HCT116 (cell line): ENCODE data around the gene RPRD1B. TPM values are rescaled to one million over a fixed set of nuclear protein-coding genes. Genes with fewer than 3 reads are reported as not detected.

ENCODE experiments used
- ATAC-seq: fragments of 200-7000 bp; cut with Tn5 transposase; 2 replicates; pipeline ENCODE4 v1.9.1; 2020; ENCODE audit warnings: mild to moderate bottlenecking, moderate library complexity
- BruUV-seq: library from RNA; stranded (reverse); fragments of 400-500 nt; replicated peaks from 2 replicates; lab custom pipeline; 2021; lab: Mats Ljungman, UMichigan
- CTCF ChIA-PET: fragments of 300-600 bp; sonication (Branson Sonifier 250); formaldehyde crosslinking; loops from one replicate; lab custom pipeline; 2021; ENCODE audit warnings: antibody characterized with exemption; lab: Charles Lee
- POLR2A ChIA-PET: fragments of 300-600, 350-600 bp; sonication (Branson Sonifier 250); formaldehyde crosslinking; loops from one replicate; lab custom pipeline; 2021; ENCODE audit warnings: antibody characterized with exemption; lab: Charles Lee
- RAD21 ChIA-PET, 2 experiments: fragments of 300-600 bp; sonication (Branson Sonifier 250); formaldehyde crosslinking; loops; one replicate each; lab custom pipeline; 2023; ENCODE audit warnings: low total read pairs in 2 of 2; ENCODE audit not compliant: uncharacterized antibody in 2 of 2, unreplicated experiment in 2 of 2, low non-redundant PET in 1 of 2; lab: Charles Lee
- DNase-seq: peaks from one replicate; pipeline ENCODE4 v3.0.0-alpha.2; 2010; ENCODE audit warnings: low read depth, low spot score
- H2AFZ ChIP-seq: fragments of 200-600 bp; shearing (Covaris generic), sonication (generic); 2 replicates; pipeline ENCODE4 v1.6.1; 2017; ENCODE audit warnings: low read depth, mixed run types, mixed read lengths, antibody characterized with exemption, low read length; ENCODE audit not compliant: poor library complexity, severe bottlenecking
- H3K27ac ChIP-seq: 2 replicates; pipeline ENCODE4 v1.5.1; 2012; ENCODE audit warnings: low read depth, low read length
- H3K27me3 ChIP-seq: fragments of 200-600 bp; sonication (generic); 2 replicates; pipeline ENCODE4 v1.6.1; 2016; ENCODE audit warnings: mixed run types, low read length, mixed read lengths; ENCODE audit not compliant: insufficient read depth
- H3K36me3 ChIP-seq, 2 experiments: fragments of 200-500 bp in 1 of 2; fragments of 200-600 bp in 1 of 2; sonication (Bioruptor generic) in 1 of 2; sonication (generic) in 1 of 2; 2 replicates each; pipeline versions ENCODE4 v1.5.1 to v1.6.1; 2014 to 2016; ENCODE audit warnings: low read length in 2 of 2, inconsistent platforms in 1 of 2, mixed read lengths in 1 of 2, mixed run types in 1 of 2; ENCODE audit not compliant: insufficient read depth in 2 of 2, control insufficient read depth in 1 of 2
- H3K4me1 ChIP-seq, 2 experiments: fragments of 200-600 bp in 1 of 2; sonication (generic) in 1 of 2; 2 replicates each; pipeline versions ENCODE4 v1.5.1 to v1.6.1; 2012 to 2017; ENCODE audit warnings: low read length in 2 of 2, inconsistent platforms in 1 of 2, mild to moderate bottlenecking in 1 of 2, mixed read lengths in 1 of 2, mixed run types in 1 of 2, moderate library complexity in 1 of 2; ENCODE audit not compliant: insufficient read depth in 2 of 2, control insufficient read depth in 1 of 2
- H3K4me2 ChIP-seq: fragments of 200-600 bp; sonication (generic); 2 replicates; pipeline ENCODE4 v1.6.1; 2017; ENCODE audit warnings: mixed run types, low read length, mixed read lengths
- H3K4me3 ChIP-seq, 2 experiments: fragments of 200-600 bp in 1 of 2; sonication (generic) in 1 of 2; replicated peaks in 1 of 2; 2 replicates each; pipeline ENCODE4 v1.5.1; 2011 to 2016; ENCODE audit warnings: low read length in 2 of 2, control low read depth in 1 of 2, low read depth in 1 of 2, mild to moderate bottlenecking in 1 of 2, mixed read lengths in 1 of 2, mixed run types in 1 of 2
- H3K79me2 ChIP-seq: fragments of 200-600 bp; sonication (generic); 2 replicates; pipeline ENCODE4 v1.6.1; 2017; ENCODE audit warnings: mild to moderate bottlenecking, mixed run types, low read length, moderate library complexity, mixed read lengths; ENCODE audit not compliant: insufficient read depth
- H3K9ac ChIP-seq: fragments of 200-600 bp; sonication (generic); 2 replicates; pipeline ENCODE4 v1.6.1; 2016; ENCODE audit warnings: low read length, mixed read lengths
- H3K9me2 ChIP-seq: fragments of 200-600 bp; sonication (generic), shearing (Covaris generic); 2 replicates; pipeline ENCODE4 v1.6.1; 2017; ENCODE audit warnings: mixed run types, mild to moderate bottlenecking, moderate library complexity; ENCODE audit not compliant: insufficient read depth
- H3K9me3 ChIP-seq, 2 experiments: fragments of 200-500 bp in 1 of 2; fragments of 200-600 bp in 1 of 2; sonication (Bioruptor generic) in 1 of 2; sonication (generic) in 1 of 2; 2 replicates each; pipeline ENCODE4 v1.6.1; 2014 to 2017; ENCODE audit warnings: low read length in 2 of 2, mixed read lengths in 2 of 2, inconsistent platforms in 1 of 2, low read depth in 1 of 2, mild to moderate bottlenecking in 1 of 2, mixed run types in 1 of 2, moderate library complexity in 1 of 2; ENCODE audit not compliant: control insufficient read depth in 1 of 2, insufficient read depth in 1 of 2
- H4K20me1 ChIP-seq: fragments of 200-600 bp; sonication (generic), shearing (Covaris generic); 2 replicates; pipeline ENCODE4 v1.6.1; 2017; ENCODE audit warnings: mixed run types, mild to moderate bottlenecking, moderate library complexity; ENCODE audit not compliant: insufficient read depth
- CEBPB ChIP-seq: IDR thresholded peaks from 2 replicates; pipeline ENCODE4 v1.6.1; 2012; ENCODE audit warnings: low read depth
- CTCF ChIP-seq, 3 experiments: fragments of 200-600 bp in 1 of 3; sonication (generic) in 1 of 3; IDR thresholded peaks in 2 of 3; conservative IDR thresholded peaks in 1 of 3; 2 replicates each; pipeline ENCODE4 v1.5.1; 2012 to 2017; ENCODE audit warnings: low read depth in 2 of 3, low read length in 2 of 3, antibody characterized with exemption in 1 of 3, borderline replicate concordance in 1 of 3, control low read depth in 1 of 3, mild to moderate bottlenecking in 1 of 3, mixed read lengths in 1 of 3, mixed run types in 1 of 3, moderate library complexity in 1 of 3; ENCODE audit not compliant: insufficient read depth in 1 of 3
- EGR1 ChIP-seq: IDR thresholded peaks from 2 replicates; pipeline ENCODE4 v1.6.1; 2012; ENCODE audit warnings: low read depth
- ELF1 ChIP-seq: IDR thresholded peaks from 2 replicates; pipeline ENCODE4 v1.6.1; 2012; ENCODE audit warnings: low read depth, borderline replicate concordance
- EZH2 ChIP-seq: fragments of 200-600 bp; sonication (generic); IDR thresholded peaks from 2 replicates; pipeline ENCODE4 v1.6.1; 2017; ENCODE audit warnings: antibody characterized with exemption, mixed run types
- FOSL1 ChIP-seq: IDR thresholded peaks from 2 replicates; pipeline ENCODE4 v1.6.1; 2012; ENCODE audit warnings: low read depth
- MAX ChIP-seq: IDR thresholded peaks from 2 replicates; pipeline ENCODE4 v1.6.1; 2012
- POLR2A ChIP-seq: IDR thresholded peaks from 2 replicates; pipeline ENCODE4 v1.7.0; 2011; ENCODE audit warnings: borderline replicate concordance; ENCODE audit not compliant: insufficient read depth, insufficient read length; ENCODE audit errors: extremely low read depth
- POLR2AphosphoS5 ChIP-seq: IDR thresholded peaks from 2 replicates; pipeline ENCODE4 v1.6.1; 2011; ENCODE audit warnings: mild to moderate bottlenecking, low read depth, low read length, moderate library complexity
- RAD21 ChIP-seq: IDR thresholded peaks from 2 replicates; pipeline ENCODE4 v1.6.1; 2012; ENCODE audit warnings: low read depth, mild to moderate bottlenecking
- REST ChIP-seq: IDR thresholded peaks from 2 replicates; pipeline ENCODE4 v1.6.1; 2012; ENCODE audit warnings: low read depth
- SIN3A ChIP-seq: IDR thresholded peaks from 2 replicates; pipeline ENCODE4 v1.6.1; 2012; ENCODE audit warnings: low read depth
- SP1 ChIP-seq: IDR thresholded peaks from 2 replicates; pipeline ENCODE4 v1.6.1; 2012; ENCODE audit warnings: low read depth
- SRF ChIP-seq: IDR thresholded peaks from 2 replicates; pipeline ENCODE4 v1.6.1; 2012; ENCODE audit warnings: low read depth
- TCF7L2 ChIP-seq: IDR thresholded peaks from 2 replicates; pipeline ENCODE4 v1.7.0; 2011; ENCODE audit warnings: borderline replicate concordance, inconsistent platforms; ENCODE audit not compliant: insufficient read depth, insufficient read length; ENCODE audit errors: extremely low read depth
- ZFX ChIP-seq: fragments of 450-650 bp; IDR thresholded peaks from 2 replicates; pipeline ENCODE4 v1.6.1; 2017
- intact Hi-C: fragments of 100-400 bp; cut with micrococcal nuclease; formaldehyde crosslinking; loops from 2 replicates; pipeline ENCODE4 v1.10.0; 2022
- total RNA-seq: library from RNA; stranded (reverse); gene quantifications from one replicate; pipeline ENCODE4 v1.2.1, GENCODE V29; 2021; ENCODE audit not compliant: unreplicated experiment
- TF ChIP-seq, protein P1 (sequence below): IDR thresholded peaks from 2 replicates; pipeline ENCODE4 v1.6.1; 2011; ENCODE audit warnings: mild to moderate bottlenecking, low read length, moderate library complexity; ENCODE audit not compliant: insufficient replicate concordance; ENCODE audit errors: extremely low read depth

Gene RPRD1B
- total RNA-seq, 1 experiment from 2014 or later = 30.7 TPM

DNA sequence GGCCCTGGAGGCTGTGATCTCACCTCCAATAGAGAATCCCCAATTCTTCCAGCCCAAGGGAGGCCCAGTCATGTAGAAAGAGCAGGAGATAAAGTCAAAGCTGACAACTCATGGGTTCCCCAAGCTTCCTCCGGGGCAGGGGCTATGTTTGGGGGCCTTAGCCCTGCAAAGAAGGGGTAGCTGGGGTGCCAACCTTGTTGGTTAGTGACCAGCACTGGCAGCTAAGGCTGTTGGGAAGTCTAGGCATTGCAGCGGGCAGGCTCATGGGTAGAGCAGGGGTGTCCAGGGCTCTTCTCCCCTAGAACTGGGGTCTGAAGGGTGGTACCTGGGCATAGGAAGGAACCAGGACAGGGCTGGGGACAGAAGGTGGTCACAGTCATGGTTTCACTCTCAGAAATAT is 95.1 kb downstream of the RPRD1B start:
- intact Hi-C loops = no loop called here
- ATAC-seq (no peak), DNase-seq (no peak)
- no peak overlapping the region for H3K27ac ChIP-seq
- no peaks in the 10 kb centered on the region for H3K9me2 ChIP-seq
- TF ChIP-seq SRF (no peak), CTCF (IDR thresholded peaks at IDR 0.05 in 2 of 3, conservative IDR thresholded peaks at IDR 0.05 in 1 of 3; ENCODE audit: borderline replicate concordance in 1 of 3, insufficient read depth in 1 of 3, low read depth in 2 of 3, low read length in 2 of 3) (no peak), FOSL1 (no peak), POLR2A (no peak), TCF7L2 (no peak), SP1 (no peak), EZH2 (no peak), POLR2AphosphoS5 (no peak), EGR1 (no peak), RAD21 (no peak), SIN3A (no peak), MAX (no peak), CEBPB (no peak), ELF1 (no peak), REST (no peak), ZFX (no peak)
- TF ChIP-seq, protein P1, sequence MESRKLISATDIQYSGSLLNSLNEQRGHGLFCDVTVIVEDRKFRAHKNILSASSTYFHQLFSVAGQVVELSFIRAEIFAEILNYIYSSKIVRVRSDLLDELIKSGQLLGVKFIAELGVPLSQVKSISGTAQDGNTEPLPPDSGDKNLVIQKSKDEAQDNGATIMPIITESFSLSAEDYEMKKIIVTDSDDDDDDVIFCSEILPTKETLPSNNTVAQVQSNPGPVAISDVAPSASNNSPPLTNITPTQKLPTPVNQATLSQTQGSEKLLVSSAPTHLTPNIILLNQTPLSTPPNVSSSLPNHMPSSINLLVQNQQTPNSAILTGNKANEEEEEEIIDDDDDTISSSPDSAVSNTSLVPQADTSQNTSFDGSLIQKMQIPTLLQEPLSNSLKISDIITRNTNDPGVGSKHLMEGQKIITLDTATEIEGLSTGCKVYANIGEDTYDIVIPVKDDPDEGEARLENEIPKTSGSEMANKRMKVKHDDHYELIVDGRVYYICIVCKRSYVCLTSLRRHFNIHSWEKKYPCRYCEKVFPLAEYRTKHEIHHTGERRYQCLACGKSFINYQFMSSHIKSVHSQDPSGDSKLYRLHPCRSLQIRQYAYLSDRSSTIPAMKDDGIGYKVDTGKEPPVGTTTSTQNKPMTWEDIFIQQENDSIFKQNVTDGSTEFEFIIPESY = no peak
- H3K9ac ChIP-seq = no peak overlapping the region
- BruUV-seq = no TSS peak
- no peak overlapping the region for H2AFZ ChIP-seq
- H3K4me2 ChIP-seq = no peak overlapping the region
- no peaks in the 10 kb centered on the region for H4K20me1 ChIP-seq
- H3K27me3 ChIP-seq = no peaks in the 10 kb centered on the region
- H3K36me3 ChIP-seq = no peaks in the 10 kb centered on the region
- no peak overlapping the region for H3K4me3 ChIP-seq
- ChIA-PET RAD21 (no interaction called here), POLR2A (no interaction called here), CTCF (no interaction called here)
- H3K4me1 ChIP-seq = peaks cover 28 to 29% of the 10 kb centered on the region in 2 experiments
- H3K79me2 ChIP-seq = no peaks in the 10 kb centered on the region
- H3K9me3 ChIP-seq = no peaks in the 10 kb centered on the region
